Smooth muscle cell (in vitro differentiated cells): ENCODE data around the gene GID8. TPM values are rescaled to one million over a fixed set of nuclear protein-coding genes. Genes with fewer than 3 reads are reported as not detected.

ENCODE experiments used
- DNase-seq: peaks from one replicate; lab custom pipeline; 2025; ENCODE audit not compliant: unreplicated experiment; lab: John Stamatoyannopoulos, UW
- H2AFZ ChIP-seq: fragments of 200-600 bp; sonication (generic); 2 replicates; pipeline ENCODE4 v1.6.0; 2016; ENCODE audit warnings: antibody characterized with exemption, low read depth, mild to moderate bottlenecking
- H3F3A ChIP-seq: fragments of 200-600 bp; sonication (generic); 2 replicates; pipeline ENCODE4 v1.6.0; 2017; ENCODE audit warnings: antibody characterized with exemption, low read depth
- H3K27ac ChIP-seq: fragments of 200-600 bp; sonication (generic); 2 replicates; pipeline ENCODE4 v1.5.1; 2016; ENCODE audit warnings: low read depth, mild to moderate bottlenecking
- H3K27me3 ChIP-seq: fragments of 200-600 bp; sonication (generic); 2 replicates; pipeline ENCODE4 v1.6.1; 2016; ENCODE audit warnings: low read depth, mild to moderate bottlenecking
- H3K36me3 ChIP-seq: fragments of 200-600 bp; sonication (generic); 2 replicates; pipeline ENCODE4 v1.5.1; 2016; ENCODE audit warnings: low read depth
- H3K4me1 ChIP-seq: fragments of 200-600 bp; sonication (generic); 2 replicates; pipeline ENCODE4 v1.5.1; 2016; ENCODE audit warnings: low read depth
- H3K4me2 ChIP-seq: fragments of 200-600 bp; sonication (generic); 2 replicates; pipeline ENCODE4 v1.6.0; 2016; ENCODE audit warnings: mild to moderate bottlenecking
- H3K4me3 ChIP-seq: fragments of 200-600 bp; sonication (generic); 2 replicates; pipeline ENCODE4 v1.5.1; 2016; ENCODE audit warnings: mild to moderate bottlenecking
- H3K79me2 ChIP-seq: fragments of 200-600 bp; sonication (generic); 2 replicates; pipeline ENCODE4 v1.6.0; 2016; ENCODE audit warnings: low read depth, mild to moderate bottlenecking
- H3K9ac ChIP-seq: fragments of 200-600 bp; sonication (generic); 2 replicates; pipeline ENCODE4 v1.6.0; 2016; ENCODE audit warnings: low read depth
- H3K9me3 ChIP-seq: fragments of 200-600 bp; sonication (generic); replicated peaks from 2 replicates; pipeline ENCODE4 v1.5.1; 2016; ENCODE audit warnings: low read depth
- H4K20me1 ChIP-seq: fragments of 200-600 bp; sonication (generic); 2 replicates; pipeline ENCODE4 v1.6.0; 2016; ENCODE audit warnings: low read depth
- WGBS: methylation state at CpG from one replicate; pipeline ENCODE4 v1.1.7; 2016; ENCODE audit warnings: low lambda C conversion rate; 5-methylcytosine and 5-hydroxymethylcytosine counted together
- polyA plus RNA-seq: library from polyadenylated mRNA; unstranded; fragments of >200 nt; fragmentation: Nextera tagmentation; extraction: Ambion mirVana; gene quantifications from 2 replicates; pipeline ENCODE4 v1.2.1, GENCODE V29; 2016
- total RNA-seq: library from RNA; depleted of rRNA; stranded (reverse); fragments of >200 nt; gene quantifications from 2 replicates; pipeline ENCODE4 v1.2.3, GENCODE V29; 2014
- TF ChIP-seq, protein P1 (sequence below): fragments of 200-600 bp; sonication (generic); IDR thresholded peaks from 2 replicates; pipeline ENCODE4 v1.5.1; 2017; ENCODE audit warnings: borderline replicate concordance, mild to moderate bottlenecking, antibody characterized with exemption; ENCODE audit not compliant: insufficient read depth, poor library complexity, severe bottlenecking

The GID8 gene
- total and polyA plus RNA-seq, 2 experiments from 2014 or later: 13.9 to 23.5 TPM

DNA sequence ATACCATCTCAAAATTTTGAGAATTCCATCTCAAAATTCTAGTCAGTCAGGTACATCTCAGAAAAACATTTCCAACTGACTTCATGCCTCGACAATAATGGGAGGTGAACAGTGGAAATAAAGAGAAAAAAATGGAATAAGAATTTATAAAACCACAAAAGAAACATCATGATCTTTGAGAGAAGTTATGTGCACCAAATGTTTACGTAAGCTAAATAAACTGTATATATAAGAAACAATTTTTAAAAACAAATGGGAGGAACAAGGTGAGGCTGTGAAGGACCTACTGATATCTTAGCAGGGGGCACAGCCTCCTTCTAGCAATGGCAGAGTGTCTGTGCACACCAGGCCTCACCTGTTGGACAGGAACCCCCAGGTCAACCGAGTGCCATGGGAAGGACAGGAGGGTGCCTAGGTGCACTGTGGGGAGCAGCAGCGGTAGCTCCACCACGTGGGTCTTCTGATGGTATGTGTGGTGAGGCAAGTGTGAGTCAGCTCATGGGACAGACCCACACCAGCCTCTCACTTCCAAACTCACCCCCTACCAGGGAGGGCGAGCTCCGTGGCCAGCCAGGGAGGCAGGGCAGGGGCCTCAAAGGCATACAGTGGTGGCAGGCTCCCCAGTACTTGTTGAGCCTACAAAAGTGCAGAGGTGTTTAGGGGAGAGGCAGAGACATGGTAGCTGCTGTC, 34.9 kb upstream of the GID8 start:
- Histone ChIP-seq H3K9ac (no peak overlapping the region), H4K20me1 (peaks cover 79% of the 10 kb centered on the region), H3K4me1 (peaks cover 20% of the 10 kb centered on the region), H3K79me2 (peaks cover 13% of the 10 kb centered on the region), H3K9me3 (no peaks in the 10 kb centered on the region), H3K4me2 (no peak overlapping the region), H3F3A (peaks cover 34% of the 10 kb centered on the region), H3K27me3 (no peaks in the 10 kb centered on the region), H3K4me3 (no peak overlapping the region), H3K36me3 (peaks cover 18% of the 10 kb centered on the region), H2AFZ (no peak overlapping the region), H3K27ac (peak overlapping the region; percentile 12)
- TF ChIP-seq, protein P1, sequence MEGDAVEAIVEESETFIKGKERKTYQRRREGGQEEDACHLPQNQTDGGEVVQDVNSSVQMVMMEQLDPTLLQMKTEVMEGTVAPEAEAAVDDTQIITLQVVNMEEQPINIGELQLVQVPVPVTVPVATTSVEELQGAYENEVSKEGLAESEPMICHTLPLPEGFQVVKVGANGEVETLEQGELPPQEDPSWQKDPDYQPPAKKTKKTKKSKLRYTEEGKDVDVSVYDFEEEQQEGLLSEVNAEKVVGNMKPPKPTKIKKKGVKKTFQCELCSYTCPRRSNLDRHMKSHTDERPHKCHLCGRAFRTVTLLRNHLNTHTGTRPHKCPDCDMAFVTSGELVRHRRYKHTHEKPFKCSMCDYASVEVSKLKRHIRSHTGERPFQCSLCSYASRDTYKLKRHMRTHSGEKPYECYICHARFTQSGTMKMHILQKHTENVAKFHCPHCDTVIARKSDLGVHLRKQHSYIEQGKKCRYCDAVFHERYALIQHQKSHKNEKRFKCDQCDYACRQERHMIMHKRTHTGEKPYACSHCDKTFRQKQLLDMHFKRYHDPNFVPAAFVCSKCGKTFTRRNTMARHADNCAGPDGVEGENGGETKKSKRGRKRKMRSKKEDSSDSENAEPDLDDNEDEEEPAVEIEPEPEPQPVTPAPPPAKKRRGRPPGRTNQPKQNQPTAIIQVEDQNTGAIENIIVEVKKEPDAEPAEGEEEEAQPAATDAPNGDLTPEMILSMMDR: no peak
- DNase-seq: no peak
- WGBS: 81% methylated on average over 7 of the region's 7 CpGs

DNA sequence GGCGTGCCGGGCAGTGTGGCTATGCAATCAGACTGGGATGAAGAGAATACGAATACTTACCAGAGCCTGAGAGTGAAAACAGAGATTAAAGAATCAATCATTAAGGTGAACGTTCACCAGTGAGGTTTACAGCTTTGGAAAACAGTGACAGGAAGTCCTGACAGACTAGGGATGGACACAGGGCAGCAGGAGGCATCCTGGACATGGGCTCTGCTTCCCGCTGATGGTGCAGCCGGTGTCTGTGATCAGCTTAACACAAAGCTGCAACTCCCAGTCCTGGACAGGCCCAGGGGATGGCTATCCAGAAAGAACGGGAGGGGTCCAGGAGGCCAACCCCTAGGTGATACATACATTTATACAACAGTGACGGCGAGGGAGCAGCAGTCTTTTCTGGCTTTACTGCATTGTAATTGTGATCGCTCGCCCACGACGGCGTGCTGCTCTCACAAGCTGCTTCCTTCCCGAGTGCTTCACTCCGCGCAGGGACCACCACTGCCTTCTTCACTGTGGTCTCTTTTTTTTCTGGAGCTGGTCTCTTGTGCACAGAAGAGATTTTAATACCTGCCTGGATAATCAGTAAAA, 32.3 kb upstream of the GID8 start:
- no peak overlapping the region for H3K4me2 ChIP-seq
- H2AFZ ChIP-seq: no peak overlapping the region
- no peak overlapping the region for H3K9ac ChIP-seq
- peaks cover 1% of the 10 kb centered on the region for H3K4me1 ChIP-seq
- TF ChIP-seq, protein P1: no peak
- no peaks in the 10 kb centered on the region for H3K9me3 ChIP-seq
- no peaks in the 10 kb centered on the region for H3K27me3 ChIP-seq
- peaks cover 37% of the 10 kb centered on the region for H3F3A ChIP-seq
- peaks cover 89% of the 10 kb centered on the region for H4K20me1 ChIP-seq
- no peak overlapping the region for H3K27ac ChIP-seq
- DNase-seq: no peak
- peaks cover 18% of the 10 kb centered on the region for H3K36me3 ChIP-seq
- H3K4me3 ChIP-seq: no peak overlapping the region
- H3K79me2 ChIP-seq: peaks cover 39% of the 10 kb centered on the region
- WGBS: 97% methylated on average over 17 of the region's 17 CpGs

DNA sequence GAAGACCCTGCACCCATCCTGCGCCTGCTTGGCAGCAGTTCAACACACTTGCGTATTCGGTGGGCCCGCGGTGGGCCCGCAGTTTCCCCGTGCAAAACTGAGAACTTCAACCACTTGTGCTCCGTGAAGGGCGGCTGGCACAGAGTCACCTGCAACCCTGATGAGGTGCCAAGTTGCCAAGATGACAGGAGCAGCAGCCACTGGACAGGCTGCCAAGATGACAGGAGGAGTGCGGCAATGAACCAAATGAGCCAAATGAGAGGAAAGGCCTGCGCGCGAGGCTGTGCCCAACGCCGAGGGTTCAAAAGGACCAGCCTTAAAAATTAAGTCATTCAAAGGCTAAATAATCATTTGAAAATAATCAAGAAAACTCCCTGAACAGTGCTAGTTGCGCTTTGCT, 31.7 kb upstream of the GID8 start:
- H3K79me2 ChIP-seq: peaks cover 45% of the 10 kb centered on the region
- no peak overlapping the region for H3K4me3 ChIP-seq
- H3K36me3 ChIP-seq: peaks cover 22% of the 10 kb centered on the region

More for the DNA sequence above, 31.7 kb upstream of the GID8 start:
- Histone ChIP-seq H3K9me3 (no peaks in the 10 kb centered on the region), H3K27ac (no peak overlapping the region), H3K27me3 (no peaks in the 10 kb centered on the region), H3K9ac (no peak overlapping the region), H4K20me1 (peaks cover 89% of the 10 kb centered on the region), H3K4me2 (no peak overlapping the region), H3K4me1 (no peaks in the 10 kb centered on the region), H3F3A (peaks cover 35% of the 10 kb centered on the region), H2AFZ (no peak overlapping the region)
- TF ChIP-seq, protein P1: no peak
- DNase-seq: no peak
- 98% methylated on average over 16 of the region's 16 CpGs for WGBS
